Type B pancreatic cell (in vitro differentiated cells): Measurements from ENCODE around the gene SLC12A3. TPM values are rescaled to one million over a fixed set of nuclear protein-coding genes. Genes with fewer than 3 reads are reported as not detected.

Experiments used
- DNase-seq: peaks from one replicate; pipeline ENCODE4 v3.0.0; 2021; ENCODE audit warnings: mixed read lengths; ENCODE audit not compliant: unreplicated experiment; ENCODE audit errors: extremely low spot score
- H3K27ac Mint-ChIP-seq: 2 replicates; pipeline ENCODE4 v1.8.0; 2021; ENCODE audit warnings: mild to moderate bottlenecking, mixed read lengths
- H3K27me3 Mint-ChIP-seq: 2 replicates; pipeline ENCODE4 v1.8.0; 2021; ENCODE audit warnings: mixed read lengths
- H3K36me3 Mint-ChIP-seq: 2 replicates; pipeline ENCODE4 v1.8.0; 2021; ENCODE audit warnings: mixed read lengths
- H3K4me1 Mint-ChIP-seq: one replicate; pipeline ENCODE4 v1.8.0; 2021; ENCODE audit warnings: mixed read lengths; ENCODE audit not compliant: unreplicated experiment
- H3K4me3 Mint-ChIP-seq: 2 replicates; pipeline ENCODE4 v1.8.0; 2021; ENCODE audit warnings: mild to moderate bottlenecking, mixed read lengths
- H3K9me3 Mint-ChIP-seq: 2 replicates; pipeline ENCODE4 v1.8.0; 2021; ENCODE audit warnings: mixed read lengths
- CTCF ChIP-seq: fragments of 200-600 bp; sonication (generic); conservative IDR thresholded peaks from 2 replicates; pipeline ENCODE4 v1.5.0; 2021; ENCODE audit warnings: antibody characterized with exemption, mild to moderate bottlenecking
- total RNA-seq: library from RNA; stranded (reverse); gene quantifications from 2 replicates; pipeline ENCODE4 v1.2.1, GENCODE V29; 2021; ENCODE audit warnings: low replicate concordance

The SLC12A3 gene
- total RNA-seq, 1 donor from 2014 or later, result 0.31 TPM

GRCh38 chr16:56870276-56870888 lies 5.4 kb downstream of the SLC12A3 start:
- DNase-seq, result no peak
- no peak overlapping the region for H3K4me3 Mint-ChIP-seq
- peaks cover 14% of the 10 kb centered on the region for H3K4me1 Mint-ChIP-seq
- TF ChIP-seq CTCF, result no peak
- no peak overlapping the region for H3K27ac Mint-ChIP-seq
- H3K27me3 Mint-ChIP-seq, result no peaks in the 10 kb centered on the region
- no peaks in the 10 kb centered on the region for H3K36me3 Mint-ChIP-seq
- no peaks in the 10 kb centered on the region for H3K9me3 Mint-ChIP-seq

- Mint-ChIP-seq H3K27me3 (no peaks in the 10 kb centered on the region), H3K4me3 (no peak overlapping the region), H3K4me1 (peaks cover 13% of the 10 kb centered on the region), H3K27ac (no peak overlapping the region), H3K9me3 (no peaks in the 10 kb centered on the region), H3K36me3 (no peaks in the 10 kb centered on the region)
- TF ChIP-seq CTCF, result no peak
- no peak for DNase-seq
These were observed 6.2 kb downstream of the SLC12A3 start for GRCh38 chr16:56871172-56871593.

GRCh38 chr16:56872863-56873391 lies 7.9 kb downstream of the SLC12A3 start:
- TF ChIP-seq CTCF, result no peak
- Mint-ChIP-seq H3K4me1 (peaks cover 6% of the 10 kb centered on the region), H3K4me3 (no peak overlapping the region), H3K9me3 (no peaks in the 10 kb centered on the region), H3K27ac (no peak overlapping the region), H3K36me3 (no peaks in the 10 kb centered on the region), H3K27me3 (no peaks in the 10 kb centered on the region)
- DNase-seq, result no peak

- Mint-ChIP-seq H3K27me3 (no peaks in the 10 kb centered on the region), H3K27ac (no peak overlapping the region), H3K9me3 (no peaks in the 10 kb centered on the region), H3K4me3 (no peak overlapping the region), H3K36me3 (no peaks in the 10 kb centered on the region), H3K4me1 (peaks cover 6% of the 10 kb centered on the region)
- TF ChIP-seq CTCF, result no peak
- no peak for DNase-seq
These were observed 9.8 kb downstream of the SLC12A3 start for GRCh38 chr16:56874800-56875199.

GRCh38 chr16:56876048-56876447 lies 11.0 kb downstream of the SLC12A3 start:
- H3K4me1 Mint-ChIP-seq, result peaks cover 6% of the 10 kb centered on the region
- H3K9me3 Mint-ChIP-seq, result no peaks in the 10 kb centered on the region

More at GRCh38 chr16:56876048-56876447, 11.0 kb downstream of the SLC12A3 start:
- Mint-ChIP-seq H3K36me3 (no peaks in the 10 kb centered on the region), H3K27ac (no peak overlapping the region), H3K27me3 (no peaks in the 10 kb centered on the region), H3K4me3 (no peak overlapping the region)
- no peak for DNase-seq
- no peak for TF ChIP-seq CTCF
